HepG2 (cell line): Measurements from ENCODE around the gene DCAF6. TPM values are rescaled to one million over a fixed set of nuclear protein-coding genes. Genes with fewer than 3 reads are reported as not detected.
A peak's percentile ranks its signal among the peaks of the same experiment; 100 is the strongest.

Experiments used
- ARID2 ChIP-seq: sonication (generic); formaldehyde crosslinking; IDR thresholded peaks from 2 replicates; pipeline ENCODE4 v1.8.1; 2022; ENCODE audit warnings: mild to moderate bottlenecking, missing genetic modification reagents, borderline replicate concordance
- FOXP1 ChIP-seq, 2 experiments: fragments of 450-650 bp in 1 of 2; IDR thresholded peaks; 2 replicates each; pipeline ENCODE4 v1.6.1; 2017 to 2018; ENCODE audit warnings: antibody characterized with exemption in 1 of 2
- KAT8 ChIP-seq: IDR thresholded peaks from 2 replicates; pipeline ENCODE4 v1.6.1; 2016; ENCODE audit warnings: missing genetic modification reagents, missing compliant biosample characterization
- MTA1 ChIP-seq: sonication (generic); formaldehyde crosslinking; IDR thresholded peaks from 2 replicates; pipeline ENCODE4 v1.4.0; 2020; ENCODE audit warnings: missing genetic modification reagents, mild to moderate bottlenecking, borderline replicate concordance
- MYC ChIP-seq: sonication (generic); formaldehyde crosslinking; IDR thresholded peaks from 2 replicates; pipeline ENCODE4 v1.9.0; 2021; ENCODE audit warnings: missing genetic modification reagents, borderline replicate concordance
- SMAD3 ChIP-seq: sonication (generic); formaldehyde crosslinking; IDR thresholded peaks from 2 replicates; pipeline ENCODE4 v1.4.0; 2020; ENCODE audit warnings: missing genetic modification reagents
- ZBTB7A ChIP-seq: sonication (generic); formaldehyde crosslinking; IDR thresholded peaks from 2 replicates; pipeline ENCODE4 v1.8.0; 2022; ENCODE audit warnings: mild to moderate bottlenecking, missing genetic modification reagents
- ZMYM3 ChIP-seq: sonication (generic); formaldehyde crosslinking; IDR thresholded peaks from 2 replicates; pipeline ENCODE4 v1.5.1; 2020; ENCODE audit warnings: mild to moderate bottlenecking, missing genetic modification reagents
- ZNF121 ChIP-seq: sonication (generic); formaldehyde crosslinking; IDR thresholded peaks from 2 replicates; pipeline ENCODE4 v1.5.0; 2020; ENCODE audit warnings: mild to moderate bottlenecking, missing genetic modification reagents
- ZNF547 ChIP-seq: sonication (generic); formaldehyde crosslinking; IDR thresholded peaks from 2 replicates; pipeline ENCODE4 v1.5.1; 2020; ENCODE audit warnings: mild to moderate bottlenecking, missing genetic modification reagents
- ZNF766 ChIP-seq: sonication (generic); formaldehyde crosslinking; IDR thresholded peaks from 2 replicates; pipeline ENCODE4 v1.5.0; 2020; ENCODE audit warnings: missing genetic modification reagents, borderline replicate concordance
- ZNF790 ChIP-seq: sonication (generic); formaldehyde crosslinking; IDR thresholded peaks from 2 replicates; pipeline ENCODE4 v1.8.0; 2022; ENCODE audit warnings: missing genetic modification reagents, mild to moderate bottlenecking, borderline replicate concordance
- ZNF83 ChIP-seq: sonication (generic); formaldehyde crosslinking; IDR thresholded peaks from 2 replicates; pipeline ENCODE4 v1.4.0; 2020; ENCODE audit warnings: missing genetic modification reagents, mild to moderate bottlenecking, borderline replicate concordance
- polyA plus RNA-seq, 8 experiments: library from polyadenylated mRNA; depleted of rRNA in 3 of 8; stranded (reverse) in 7 of 8; unstranded in 1 of 8; fragments of >200 nt; fragmentation: Illumina TruSeq in 4 of 8; extraction: Trizol in 4 of 8; gene quantifications; 2 replicates each; pipeline versions ENCODE4 v1.2.1 to v1.2.3, GENCODE V29; 2011 to 2016; ENCODE audit warnings: low read depth in 4 of 8, missing spikeins in 1 of 8, mixed read lengths in 1 of 8; ENCODE audit not compliant: insufficient read depth in 1 of 8
- total RNA-seq, 5 experiments: library from RNA; depleted of rRNA; stranded (reverse); fragments of >200 nt; fragmentation: Illumina TruSeq; extraction: Trizol; gene quantifications; 2 replicates each; pipeline ENCODE4 v1.2.3, GENCODE V29; 2016; ENCODE audit warnings: low read depth in 1 of 5
- TF ChIP-seq, protein P1 (sequence below): sonication (generic); formaldehyde crosslinking; IDR thresholded peaks from 2 replicates; pipeline ENCODE4 v1.5.1; 2020; ENCODE audit warnings: mild to moderate bottlenecking, missing genetic modification reagents, borderline replicate concordance
- TF ChIP-seq, protein P2 (sequence below): IDR thresholded peaks from 2 replicates; pipeline ENCODE4 v1.6.1; 2016; ENCODE audit warnings: missing biosample characterization, missing genetic modification reagents, low read depth
- TF ChIP-seq, protein P3 (sequence below): sonication (generic); formaldehyde crosslinking; IDR thresholded peaks from 2 replicates; pipeline ENCODE4 v1.4.0; 2020; ENCODE audit warnings: missing genetic modification reagents
- TF ChIP-seq, protein P4 (sequence below): sonication (generic); formaldehyde crosslinking; IDR thresholded peaks from 2 replicates; pipeline ENCODE4 v1.4.0; 2020; ENCODE audit warnings: missing genetic modification reagents

DCAF6 gene
- total and polyA plus RNA-seq, 2 of the 13 experiments (the other 11 are each of a cell fraction or from before 2014, with no cell fraction given) = 24.7 to 33.7 TPM

DNA sequence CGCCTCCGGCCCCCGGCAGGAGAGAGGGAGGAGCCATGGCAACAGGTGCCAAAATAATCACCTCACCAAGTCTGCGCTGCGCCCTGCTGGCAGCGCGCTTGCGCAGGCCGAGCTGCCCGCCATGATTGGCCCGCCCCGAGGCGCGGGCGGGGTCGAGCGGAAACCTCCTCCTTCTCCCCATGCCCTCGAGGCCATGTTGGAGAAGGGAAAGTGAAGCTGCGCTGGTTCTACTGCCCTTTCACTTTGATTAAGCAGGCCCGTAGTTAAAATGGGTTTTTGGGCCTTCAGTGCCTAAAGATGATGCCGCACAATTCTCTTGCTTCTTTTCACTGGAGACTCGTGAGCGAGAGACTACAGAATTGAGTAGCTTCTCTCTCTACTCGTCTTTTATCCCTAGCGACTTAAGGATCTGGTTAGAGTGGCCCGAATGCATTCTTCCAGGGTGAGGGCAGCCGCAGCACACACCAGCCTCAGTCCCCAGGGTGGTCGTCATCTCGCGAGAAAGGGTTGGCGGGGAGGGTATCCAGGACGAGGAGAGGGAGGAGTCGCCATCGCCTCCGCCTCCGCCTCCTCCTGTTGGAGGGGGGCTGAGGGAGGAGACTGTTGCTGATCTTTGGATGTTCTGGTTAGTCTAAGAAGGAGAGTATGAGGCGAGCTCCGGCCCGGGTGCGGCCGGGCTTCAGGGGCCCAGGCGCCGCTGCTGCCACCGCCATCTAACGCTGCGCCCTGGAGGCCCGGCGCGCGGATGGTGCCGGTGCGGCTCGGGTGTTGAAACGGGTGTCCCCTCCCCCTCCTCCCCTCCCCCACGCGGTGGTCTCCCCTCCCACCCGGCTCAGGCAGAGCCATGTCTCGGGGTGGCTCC is at the start of gene DCAF6 (continued):
- TF ChIP-seq, protein P1, sequence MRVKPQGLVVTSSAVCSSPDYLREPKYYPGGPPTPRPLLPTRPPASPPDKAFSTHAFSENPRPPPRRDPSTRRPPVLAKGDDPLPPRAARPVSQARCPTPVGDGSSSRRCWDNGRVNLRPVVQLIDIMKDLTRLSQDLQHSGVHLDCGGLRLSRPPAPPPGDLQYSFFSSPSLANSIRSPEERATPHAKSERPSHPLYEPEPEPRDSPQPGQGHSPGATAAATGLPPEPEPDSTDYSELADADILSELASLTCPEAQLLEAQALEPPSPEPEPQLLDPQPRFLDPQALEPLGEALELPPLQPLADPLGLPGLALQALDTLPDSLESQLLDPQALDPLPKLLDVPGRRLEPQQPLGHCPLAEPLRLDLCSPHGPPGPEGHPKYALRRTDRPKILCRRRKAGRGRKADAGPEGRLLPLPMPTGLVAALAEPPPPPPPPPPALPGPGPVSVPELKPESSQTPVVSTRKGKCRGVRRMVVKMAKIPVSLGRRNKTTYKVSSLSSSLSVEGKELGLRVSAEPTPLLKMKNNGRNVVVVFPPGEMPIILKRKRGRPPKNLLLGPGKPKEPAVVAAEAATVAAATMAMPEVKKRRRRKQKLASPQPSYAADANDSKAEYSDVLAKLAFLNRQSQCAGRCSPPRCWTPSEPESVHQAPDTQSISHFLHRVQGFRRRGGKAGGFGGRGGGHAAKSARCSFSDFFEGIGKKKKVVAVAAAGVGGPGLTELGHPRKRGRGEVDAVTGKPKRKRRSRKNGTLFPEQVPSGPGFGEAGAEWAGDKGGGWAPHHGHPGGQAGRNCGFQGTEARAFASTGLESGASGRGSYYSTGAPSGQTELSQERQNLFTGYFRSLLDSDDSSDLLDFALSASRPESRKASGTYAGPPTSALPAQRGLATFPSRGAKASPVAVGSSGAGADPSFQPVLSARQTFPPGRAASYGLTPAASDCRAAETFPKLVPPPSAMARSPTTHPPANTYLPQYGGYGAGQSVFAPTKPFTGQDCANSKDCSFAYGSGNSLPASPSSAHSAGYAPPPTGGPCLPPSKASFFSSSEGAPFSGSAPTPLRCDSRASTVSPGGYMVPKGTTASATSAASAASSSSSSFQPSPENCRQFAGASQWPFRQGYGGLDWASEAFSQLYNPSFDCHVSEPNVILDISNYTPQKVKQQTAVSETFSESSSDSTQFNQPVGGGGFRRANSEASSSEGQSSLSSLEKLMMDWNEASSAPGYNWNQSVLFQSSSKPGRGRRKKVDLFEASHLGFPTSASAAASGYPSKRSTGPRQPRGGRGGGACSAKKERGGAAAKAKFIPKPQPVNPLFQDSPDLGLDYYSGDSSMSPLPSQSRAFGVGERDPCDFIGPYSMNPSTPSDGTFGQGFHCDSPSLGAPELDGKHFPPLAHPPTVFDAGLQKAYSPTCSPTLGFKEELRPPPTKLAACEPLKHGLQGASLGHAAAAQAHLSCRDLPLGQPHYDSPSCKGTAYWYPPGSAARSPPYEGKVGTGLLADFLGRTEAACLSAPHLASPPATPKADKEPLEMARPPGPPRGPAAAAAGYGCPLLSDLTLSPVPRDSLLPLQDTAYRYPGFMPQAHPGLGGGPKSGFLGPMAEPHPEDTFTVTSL (CRISPR knock-in tag) = peak; percentile 35
- TF ChIP-seq, protein P2, sequence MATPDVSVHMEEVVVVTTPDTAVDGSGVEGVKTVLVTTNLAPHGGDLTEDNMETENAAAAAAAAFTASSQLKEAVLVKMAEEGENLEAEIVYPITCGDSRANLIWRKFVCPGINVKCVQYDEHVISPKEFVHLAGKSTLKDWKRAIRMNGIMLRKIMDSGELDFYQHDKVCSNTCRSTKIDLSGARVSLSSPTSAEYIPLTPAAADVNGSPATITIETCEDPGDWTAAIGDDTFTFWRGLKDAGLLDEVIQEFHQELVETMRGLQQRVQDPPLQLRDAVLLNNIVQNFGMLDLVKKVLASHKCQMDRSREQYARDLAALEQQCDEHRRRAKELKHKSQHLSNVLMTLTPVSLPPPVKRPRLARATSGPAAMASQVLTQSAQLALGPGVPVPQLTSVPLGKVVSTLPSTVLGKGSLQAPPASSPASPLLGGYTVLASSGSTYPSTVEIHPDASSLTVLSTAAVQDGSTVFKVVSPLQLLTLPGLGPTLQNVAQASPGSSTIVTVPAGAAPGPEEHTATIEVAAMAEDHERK (CRISPR knock-in tag) = peak; percentile 39; the same call in 1 of the 2 replicates
- TF ChIP-seq, protein P3, sequence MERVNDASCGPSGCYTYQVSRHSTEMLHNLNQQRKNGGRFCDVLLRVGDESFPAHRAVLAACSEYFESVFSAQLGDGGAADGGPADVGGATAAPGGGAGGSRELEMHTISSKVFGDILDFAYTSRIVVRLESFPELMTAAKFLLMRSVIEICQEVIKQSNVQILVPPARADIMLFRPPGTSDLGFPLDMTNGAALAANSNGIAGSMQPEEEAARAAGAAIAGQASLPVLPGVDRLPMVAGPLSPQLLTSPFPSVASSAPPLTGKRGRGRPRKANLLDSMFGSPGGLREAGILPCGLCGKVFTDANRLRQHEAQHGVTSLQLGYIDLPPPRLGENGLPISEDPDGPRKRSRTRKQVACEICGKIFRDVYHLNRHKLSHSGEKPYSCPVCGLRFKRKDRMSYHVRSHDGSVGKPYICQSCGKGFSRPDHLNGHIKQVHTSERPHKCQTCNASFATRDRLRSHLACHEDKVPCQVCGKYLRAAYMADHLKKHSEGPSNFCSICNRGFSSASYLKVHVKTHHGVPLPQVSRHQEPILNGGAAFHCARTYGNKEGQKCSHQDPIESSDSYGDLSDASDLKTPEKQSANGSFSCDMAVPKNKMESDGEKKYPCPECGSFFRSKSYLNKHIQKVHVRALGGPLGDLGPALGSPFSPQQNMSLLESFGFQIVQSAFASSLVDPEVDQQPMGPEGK (CRISPR knock-in tag) = peak; percentile 50
- peak; percentile 38; the same call in 1 of the 2 replicates for TF ChIP-seq ZNF547 (CRISPR knock-in tag)
- peak; percentile 87 for TF ChIP-seq ZBTB7A (CRISPR knock-in tag)
- TF ChIP-seq ZNF83 = peak; percentile 12; the same call in 1 of the 2 replicates
- TF ChIP-seq FOXP1 (IDR thresholded peaks at IDR 0.05) = no peak
- TF ChIP-seq FOXP1 (CRISPR knock-in tag; IDR thresholded peaks at IDR 0.05) = peak; percentile 19
- peak; percentile 73; the same call in 1 of the 2 replicates for TF ChIP-seq KAT8 (CRISPR knock-in tag)
- TF ChIP-seq MYC (CRISPR knock-in tag) = peak; percentile 49; the same call in 1 of the 2 replicates
- peak; percentile 52; the same call in 1 of the 2 replicates for TF ChIP-seq ZNF766 (CRISPR knock-in tag)
- peak; percentile 81; the same call in 1 of the 2 replicates for TF ChIP-seq SMAD3 (CRISPR knock-in tag)
- TF ChIP-seq, protein P4, sequence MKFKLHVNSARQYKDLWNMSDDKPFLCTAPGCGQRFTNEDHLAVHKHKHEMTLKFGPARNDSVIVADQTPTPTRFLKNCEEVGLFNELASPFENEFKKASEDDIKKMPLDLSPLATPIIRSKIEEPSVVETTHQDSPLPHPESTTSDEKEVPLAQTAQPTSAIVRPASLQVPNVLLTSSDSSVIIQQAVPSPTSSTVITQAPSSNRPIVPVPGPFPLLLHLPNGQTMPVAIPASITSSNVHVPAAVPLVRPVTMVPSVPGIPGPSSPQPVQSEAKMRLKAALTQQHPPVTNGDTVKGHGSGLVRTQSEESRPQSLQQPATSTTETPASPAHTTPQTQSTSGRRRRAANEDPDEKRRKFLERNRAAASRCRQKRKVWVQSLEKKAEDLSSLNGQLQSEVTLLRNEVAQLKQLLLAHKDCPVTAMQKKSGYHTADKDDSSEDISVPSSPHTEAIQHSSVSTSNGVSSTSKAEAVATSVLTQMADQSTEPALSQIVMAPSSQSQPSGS (CRISPR knock-in tag) = no peak; the same call in 1 of the 2 replicates
- 0 out of 2 replicates have a peak, but pooled peaks have one; percentile 65 for TF ChIP-seq ARID2 (CRISPR knock-in tag)
- peak; percentile 87 for TF ChIP-seq ZNF790 (CRISPR knock-in tag)
- 0 out of 2 replicates have a peak, but pooled peaks have one; percentile 26 for TF ChIP-seq MTA1 (CRISPR knock-in tag)
- TF ChIP-seq ZMYM3 (CRISPR knock-in tag) = no peak
- TF ChIP-seq ZNF121 (CRISPR knock-in tag) = peak; percentile 94
